HG03095 (cell line): Measurements from ENCODE around the gene SEC16B.

ENCODE experiments used
- ATAC-seq: cut with Tn5 transposase; IDR thresholded peaks from one replicate; pipeline ENCODE4 v1.9.1; 2021; ENCODE audit warnings: moderate library complexity; ENCODE audit not compliant: unreplicated experiment

Gene SEC16B

DNA sequence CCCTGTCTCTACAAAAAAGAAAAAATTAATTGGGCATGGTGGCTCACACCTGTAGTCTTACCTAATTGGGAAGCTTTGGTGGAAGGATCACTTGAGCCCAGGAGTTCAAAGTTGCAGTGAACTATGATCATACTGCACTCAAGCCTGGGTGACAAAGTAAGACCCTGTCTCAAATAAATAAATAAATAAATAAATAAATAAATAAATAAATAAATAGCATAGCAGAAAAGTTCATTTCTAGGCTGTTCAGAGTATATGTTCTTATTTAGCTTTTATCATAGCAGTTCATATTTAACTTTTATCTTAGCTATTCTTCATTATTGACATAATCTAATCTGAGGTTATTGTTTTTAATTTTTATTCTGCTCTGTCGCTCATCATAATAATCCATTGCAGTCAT is 8.7 kb upstream of the SEC16B start:
- no peak for ATAC-seq

DNA sequence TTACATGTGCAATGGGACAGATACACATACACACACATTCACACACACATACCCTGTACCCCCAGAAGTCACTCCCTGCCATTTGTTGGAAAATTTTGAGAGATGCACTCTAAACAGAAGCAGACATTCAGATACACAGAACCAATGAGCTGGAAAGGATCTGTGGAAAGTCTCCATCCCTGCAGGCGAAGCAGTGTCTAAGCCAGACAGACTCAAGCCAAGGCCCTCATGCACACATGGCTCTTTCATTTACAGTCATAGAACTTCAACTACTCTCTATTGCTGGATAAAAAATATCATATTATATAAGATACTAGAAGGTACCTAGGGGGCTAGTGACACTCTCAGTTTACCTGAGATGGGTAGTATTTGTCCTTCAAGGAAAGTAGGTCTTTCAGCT is 7.3 kb upstream of the SEC16B start:
- no peak for ATAC-seq

DNA sequence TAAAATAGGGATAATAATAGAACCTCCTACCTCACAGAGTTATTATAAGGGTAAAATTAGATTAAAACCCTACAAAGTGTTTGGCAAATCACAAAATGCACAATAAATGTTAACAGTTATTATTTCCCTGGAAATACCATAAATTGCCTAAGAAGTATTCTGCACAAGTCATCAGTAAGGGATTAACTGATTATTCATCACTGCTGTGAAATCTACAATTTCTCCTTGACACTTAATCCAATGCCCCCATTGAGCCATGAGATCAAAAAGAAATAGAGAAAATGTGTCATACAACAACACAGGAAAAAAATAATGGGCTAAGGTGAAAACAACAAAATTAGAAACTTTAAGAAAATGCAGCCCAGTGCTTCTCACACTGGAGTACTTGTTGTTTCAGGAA is 6.7 kb upstream of the SEC16B start:
- ATAC-seq = no peak

DNA sequence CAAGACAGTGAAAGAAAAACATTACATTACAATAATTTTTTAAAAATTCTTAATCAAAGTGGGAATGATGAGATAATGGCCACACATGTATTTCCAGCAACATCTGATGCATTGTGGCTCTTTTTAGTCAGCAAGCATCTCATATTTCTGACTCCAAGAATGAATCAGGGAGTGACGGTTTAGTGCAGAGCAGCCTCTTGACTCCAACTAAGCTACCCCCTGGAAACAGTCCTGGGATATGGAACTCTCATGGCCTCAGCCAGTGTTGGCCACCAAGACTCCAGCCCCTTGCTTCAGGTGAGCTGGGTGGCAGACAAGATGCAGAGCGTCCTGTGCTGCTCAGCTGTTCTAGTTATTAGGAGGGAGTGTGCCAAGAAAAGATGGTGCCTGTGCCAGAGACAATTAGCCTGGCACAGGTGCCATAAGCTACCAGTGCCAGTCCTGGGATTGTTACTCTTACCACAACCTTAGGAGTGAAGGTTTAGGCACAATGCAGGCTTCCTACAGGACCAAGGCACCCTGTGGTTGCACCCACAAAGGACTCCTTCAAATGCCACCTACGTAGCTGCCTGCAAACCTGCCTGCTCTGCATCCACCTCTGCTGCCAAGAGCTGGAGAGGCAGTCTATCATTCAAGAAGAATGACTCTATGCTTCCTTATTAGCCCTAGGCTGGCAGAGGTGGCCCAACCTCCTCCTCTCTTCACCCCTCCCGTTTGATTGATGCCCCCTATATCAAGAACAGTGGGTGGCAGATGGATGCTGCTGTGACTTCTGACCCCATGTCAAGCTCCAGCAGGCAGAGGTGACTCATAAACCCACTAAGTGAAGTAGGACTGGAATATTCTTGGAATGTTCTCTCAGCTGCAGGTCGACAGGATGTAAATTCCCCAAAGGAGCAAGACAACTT is 6.0 kb upstream of the SEC16B start:
- no peak for ATAC-seq

DNA sequence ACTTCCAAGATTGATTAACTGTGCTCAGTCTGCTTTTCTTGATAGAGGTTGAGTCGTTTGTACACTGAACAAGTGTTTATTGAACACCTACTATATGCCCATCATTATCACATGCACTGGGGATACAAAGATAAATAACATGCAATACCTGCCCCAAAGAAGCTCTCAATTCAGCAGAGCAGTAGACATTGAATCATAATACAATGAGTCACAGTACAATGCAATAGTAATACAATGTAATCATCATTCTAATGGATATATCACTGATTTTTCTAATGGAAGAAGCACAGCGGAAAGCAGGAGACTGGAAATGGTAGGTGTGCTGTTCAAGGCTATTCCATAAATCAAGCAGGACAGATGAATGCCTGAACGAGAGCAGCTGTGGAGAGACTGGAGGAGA is 3.7 kb upstream of the SEC16B start:
- ATAC-seq = no peak

DNA sequence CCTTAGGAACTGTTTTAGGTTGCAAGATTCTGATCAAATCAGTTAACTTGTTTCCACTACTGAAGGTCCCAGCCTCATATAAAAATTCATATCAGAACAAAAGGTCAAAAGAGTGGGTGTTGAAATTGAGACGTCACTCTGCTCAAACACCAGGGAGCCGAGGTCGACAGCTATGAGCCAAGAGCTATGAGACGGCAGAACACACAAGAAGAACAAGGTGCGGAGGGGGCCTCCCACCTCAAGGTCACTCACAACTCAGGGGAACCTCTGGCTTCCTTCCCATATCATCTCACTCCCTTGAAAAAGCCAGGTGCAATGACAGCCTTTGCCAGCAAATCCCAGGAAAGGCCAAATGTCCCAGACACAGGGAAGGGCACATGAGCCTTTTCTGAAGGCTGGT is 749 bp downstream of the SEC16B start:
- ATAC-seq = no peak

DNA sequence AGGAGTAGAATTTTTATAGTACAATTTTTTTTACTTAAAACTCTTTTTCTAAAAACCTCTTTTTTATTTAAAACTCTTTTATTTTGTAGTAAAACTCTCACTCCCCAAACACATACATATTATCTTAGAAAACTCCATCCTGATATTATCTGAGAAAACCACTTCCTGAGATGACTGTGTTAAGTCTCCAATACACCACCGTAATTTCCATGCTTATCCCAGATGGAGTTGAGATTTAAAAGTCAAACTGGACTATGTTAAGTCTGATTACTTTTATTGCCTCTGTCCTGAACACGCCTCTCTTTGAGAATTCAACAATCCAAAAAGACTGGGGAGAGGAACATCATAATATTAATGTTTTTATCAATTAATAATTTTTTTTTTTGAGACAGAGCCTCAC is 3.7 kb downstream of the SEC16B start:
- no peak for ATAC-seq

DNA sequence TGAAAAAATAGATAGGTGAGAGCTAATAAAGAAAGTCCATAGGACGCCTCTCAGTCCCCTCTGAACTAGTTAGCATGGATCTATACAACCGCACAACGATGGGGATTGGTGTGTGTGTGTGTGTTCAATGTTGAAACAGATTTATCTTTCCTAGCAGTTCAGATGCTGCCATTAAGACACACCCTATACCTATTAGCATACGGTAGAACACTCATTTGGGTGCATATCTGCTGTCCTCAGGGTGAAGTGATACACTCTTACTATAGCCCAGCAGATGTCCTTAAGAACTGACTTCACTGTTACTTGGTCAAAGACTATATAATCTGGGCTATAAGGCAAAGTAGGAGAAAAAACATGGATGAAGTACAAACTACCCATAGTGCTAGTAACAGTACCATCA is 4.6 kb downstream of the SEC16B start:
- ATAC-seq = no peak

DNA sequence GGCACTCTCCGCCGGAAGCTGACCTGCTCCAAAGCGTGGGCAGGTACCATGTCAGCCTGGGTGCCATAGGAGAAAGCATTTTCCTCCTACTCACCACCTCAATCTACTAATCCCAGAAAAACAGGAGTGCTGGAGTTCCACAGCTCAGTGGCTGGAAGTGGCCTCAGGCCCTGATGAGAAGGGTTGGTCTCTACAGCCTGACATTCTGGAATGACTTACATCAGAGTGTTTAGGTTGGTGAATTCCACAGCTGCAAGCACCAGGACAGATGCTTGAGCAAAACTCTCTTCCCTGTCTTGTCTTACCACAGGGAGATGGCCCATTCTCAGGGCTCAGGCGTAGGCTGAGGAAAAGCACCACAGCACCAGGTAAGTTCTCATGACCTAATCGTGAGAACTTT is 5.5 kb downstream of the SEC16B start:
- ATAC-seq = no peak

DNA sequence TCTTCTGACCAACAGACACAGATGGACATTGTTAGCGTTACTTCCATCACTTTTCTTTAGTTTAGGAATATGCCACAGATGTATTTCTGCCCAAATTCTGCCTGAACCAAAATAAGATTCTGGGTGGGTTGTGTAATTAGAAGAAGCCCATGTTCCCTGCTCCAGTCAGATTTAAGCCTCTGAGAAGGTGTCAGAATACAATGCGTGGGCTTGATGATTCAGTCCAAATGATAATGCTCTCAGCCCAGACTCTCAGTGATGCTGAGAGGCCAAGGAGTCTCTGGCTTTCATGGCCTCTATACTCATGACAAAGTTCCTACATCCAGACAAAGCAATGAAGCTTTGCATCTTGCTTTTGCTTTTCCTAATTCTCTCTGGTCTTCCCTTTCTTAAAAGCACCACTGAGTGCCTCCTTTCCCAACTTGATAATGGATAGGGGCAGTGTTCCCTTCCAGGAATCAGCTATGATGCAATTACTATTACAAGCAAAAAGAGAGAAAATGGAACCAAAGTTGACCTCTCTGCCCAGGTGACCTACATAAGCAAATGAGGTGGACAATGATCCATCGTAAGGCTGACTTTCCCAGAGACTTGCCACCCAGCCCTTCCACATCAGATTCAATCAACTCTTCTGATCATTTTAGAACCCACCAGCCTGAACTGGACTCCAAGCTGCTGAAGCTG is 8.8 kb downstream of the SEC16B start:
- ATAC-seq = no peak

DNA sequence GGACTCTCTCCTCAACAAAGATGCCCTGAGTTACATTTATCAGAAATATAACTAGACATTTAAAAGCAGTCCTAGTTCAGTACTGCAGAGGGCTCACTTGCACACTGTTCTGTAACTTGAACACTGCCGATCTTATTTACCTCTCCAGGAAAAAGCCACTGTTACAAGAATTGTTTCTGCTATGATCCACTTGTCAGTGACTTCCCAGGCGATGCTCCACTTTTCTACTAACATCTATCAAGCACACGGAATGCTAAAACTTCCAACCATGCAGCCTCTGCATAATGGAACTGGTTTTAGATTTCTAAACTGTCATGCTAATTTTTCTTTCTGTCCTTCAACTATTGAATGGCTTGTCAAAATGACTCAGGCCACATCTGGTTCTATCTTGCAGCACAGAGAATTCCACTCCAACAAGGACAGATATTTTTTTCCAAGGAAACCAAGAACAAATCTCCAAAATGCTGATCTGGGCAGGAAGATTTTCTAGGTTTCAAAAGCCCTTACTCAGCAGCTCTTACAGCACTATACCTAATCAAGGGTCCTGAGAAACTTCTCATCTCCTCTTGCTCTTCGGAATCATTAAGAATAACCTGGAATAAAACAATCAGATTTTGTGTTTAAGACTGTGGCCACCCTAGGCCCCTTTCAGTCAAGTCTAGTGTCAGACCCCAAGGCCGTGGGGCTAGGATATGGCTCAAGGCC is 9.9 kb downstream of the SEC16B start:
- ATAC-seq = no peak

DNA sequence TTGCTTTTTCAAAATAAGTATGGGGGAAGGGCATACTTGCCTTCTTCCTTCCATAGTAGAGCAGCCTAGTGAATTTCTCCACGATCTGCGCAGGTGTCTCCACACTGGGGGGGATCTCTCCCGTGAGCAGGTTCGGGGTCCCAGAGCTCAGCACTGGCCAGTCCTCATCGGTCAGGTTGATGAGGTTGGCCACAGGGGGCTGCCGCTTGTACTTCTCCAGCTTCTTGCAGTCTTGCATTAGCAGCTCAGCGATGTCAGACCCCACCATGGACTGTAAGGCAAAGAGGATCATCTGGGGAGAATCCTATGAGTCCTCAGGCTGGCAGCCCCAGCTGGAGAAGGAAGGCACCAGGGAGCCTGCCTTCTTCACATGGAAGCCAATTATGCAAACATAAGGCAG is 11.8 kb downstream of the SEC16B start:
- no peak for ATAC-seq

DNA sequence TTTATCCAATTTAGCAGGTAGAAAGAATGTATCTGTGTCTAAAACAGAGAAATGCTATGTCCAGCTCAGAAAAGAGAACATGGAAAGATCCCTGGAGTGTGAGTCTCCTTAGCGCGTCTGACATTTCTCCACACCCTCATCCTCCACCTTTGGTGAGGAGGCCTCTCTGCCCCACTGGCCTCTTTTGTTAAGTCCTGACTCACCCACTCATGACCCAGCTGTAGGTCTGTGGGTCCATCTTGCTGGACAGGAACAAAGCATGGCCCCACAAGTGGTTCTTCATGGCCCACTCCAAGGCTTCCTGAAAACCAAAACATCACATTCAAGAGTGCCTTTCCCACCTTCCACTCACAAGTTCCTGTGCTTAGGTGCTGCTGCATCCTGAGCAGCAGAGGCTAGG is 15.8 kb downstream of the SEC16B start:
- no peak for ATAC-seq

DNA sequence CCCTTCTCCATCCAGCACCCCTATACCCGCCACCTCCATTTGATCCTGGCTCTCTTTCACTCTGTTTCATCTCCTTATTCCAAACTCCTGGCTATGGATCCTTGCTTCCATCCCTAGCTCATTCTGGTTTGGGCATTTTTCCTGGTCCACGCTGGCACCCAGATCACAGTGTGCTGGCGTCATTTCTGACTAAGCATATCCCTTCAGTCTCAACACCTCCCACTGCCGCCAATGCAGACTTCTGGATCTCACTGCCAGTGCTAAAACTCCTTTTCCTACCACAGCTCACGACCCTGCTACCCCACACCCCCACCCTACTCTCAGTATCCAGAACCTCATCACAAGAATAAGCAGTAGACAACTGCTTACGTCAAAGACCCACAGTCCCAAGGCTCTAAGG is 16.3 kb downstream of the SEC16B start:
- ATAC-seq = no peak

DNA sequence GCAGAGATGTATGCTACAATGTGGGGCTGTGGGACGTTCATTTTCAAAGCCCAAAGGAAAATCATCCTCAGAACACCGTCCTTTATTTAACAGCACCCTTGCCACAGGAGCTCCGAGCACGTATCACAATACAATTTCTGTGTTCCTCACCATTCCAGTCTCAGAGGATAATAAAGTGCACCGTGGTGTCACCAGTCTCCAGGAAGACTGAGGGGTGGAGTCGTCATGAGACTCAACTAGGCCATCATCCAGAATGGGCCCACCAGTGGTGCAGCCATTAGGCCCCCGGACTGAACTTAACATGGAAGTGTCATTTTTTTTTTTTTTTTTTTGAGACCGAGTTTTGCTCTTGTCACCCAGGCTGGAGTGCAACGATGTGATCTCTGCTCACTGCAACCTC is 17.2 kb downstream of the SEC16B start:
- ATAC-seq = no peak

DNA sequence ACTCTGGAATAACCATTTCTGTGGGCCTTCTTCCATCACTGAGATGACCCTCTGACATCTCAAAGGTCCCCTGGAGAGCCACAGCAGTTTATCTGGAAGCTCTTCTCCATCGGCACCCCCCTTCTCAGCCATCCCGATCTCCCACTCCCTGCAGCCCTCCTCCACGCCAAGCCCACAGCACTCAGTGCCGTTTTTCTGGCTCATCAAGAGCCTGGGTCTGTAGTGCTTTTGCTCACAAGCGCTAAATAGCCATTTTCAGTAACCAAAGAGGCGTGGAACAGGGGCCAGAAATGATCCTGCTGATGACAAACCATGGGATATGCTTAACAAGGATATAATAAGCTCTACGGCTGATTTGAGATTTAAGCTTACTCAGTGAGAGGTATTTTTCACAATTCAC is 17.6 kb downstream of the SEC16B start:
- ATAC-seq = no peak

DNA sequence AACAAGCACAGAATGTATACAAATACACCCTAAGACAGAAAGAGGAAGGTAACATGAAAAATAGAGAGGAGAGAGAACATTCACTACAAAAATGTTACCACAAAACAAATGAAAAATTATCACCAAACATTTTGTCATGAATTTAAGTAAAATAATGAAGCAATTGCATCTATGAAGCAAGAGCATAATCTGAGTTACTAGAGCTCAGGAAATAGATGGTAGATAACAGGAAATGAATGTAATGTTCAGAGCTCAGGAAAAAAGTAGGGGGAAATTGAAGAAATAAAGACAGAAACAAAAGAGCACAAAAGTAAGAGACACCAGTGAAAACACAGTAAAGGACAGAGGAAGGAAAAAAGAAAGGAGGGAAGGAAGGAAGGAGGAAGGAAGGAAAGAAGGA is 19.4 kb downstream of the SEC16B start:
- no peak for ATAC-seq

DNA sequence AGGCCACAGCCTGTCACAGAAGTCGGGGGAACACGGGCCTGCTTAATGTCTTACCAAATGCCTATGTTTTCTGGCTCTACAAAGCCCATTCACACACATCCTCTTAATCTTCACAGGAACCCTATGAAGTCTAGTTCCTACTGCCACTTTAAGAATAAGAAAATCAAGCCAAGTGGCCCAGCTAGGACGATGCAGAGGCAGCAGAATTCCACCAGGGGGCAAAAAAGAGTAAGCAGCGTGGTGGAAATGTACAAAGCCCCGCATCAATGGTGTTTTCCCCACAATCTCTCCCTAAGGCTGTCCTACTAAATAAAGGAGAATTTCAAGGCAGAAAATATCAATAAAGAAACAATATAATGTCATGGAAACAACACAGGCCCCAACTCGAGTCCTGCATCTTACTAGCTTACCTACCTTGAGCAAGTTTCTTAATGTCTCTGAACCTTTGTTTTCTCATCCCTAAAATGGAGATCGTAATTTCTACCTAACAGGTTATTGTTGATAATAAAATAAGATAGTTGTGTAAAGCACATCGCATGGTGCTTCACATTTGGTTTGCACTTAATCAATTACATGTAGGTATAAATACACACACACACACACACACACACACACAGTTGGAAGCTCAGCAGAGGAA is 21.4 kb downstream of the SEC16B start:
- ATAC-seq = peak; percentile 69

DNA sequence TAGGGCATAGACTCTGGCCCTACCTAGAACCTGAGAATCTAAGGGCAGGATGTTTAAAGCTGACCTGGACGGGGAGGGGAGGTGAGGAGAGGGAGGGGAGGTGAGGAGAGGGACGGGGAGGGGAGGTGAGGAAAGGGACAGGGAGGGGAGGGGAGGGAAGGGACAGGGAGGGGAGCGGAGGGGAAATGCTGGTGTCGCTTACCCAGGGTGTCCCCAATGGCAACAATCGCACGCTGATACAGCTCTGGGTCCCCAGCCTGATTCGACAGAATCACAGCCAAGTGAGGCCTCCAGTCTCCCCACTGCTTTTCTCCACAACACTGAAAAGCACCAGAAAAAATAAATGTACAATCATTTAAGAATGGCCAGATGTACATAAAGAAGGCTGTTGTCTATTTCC is 22.2 kb downstream of the SEC16B start:
- ATAC-seq = no peak

DNA sequence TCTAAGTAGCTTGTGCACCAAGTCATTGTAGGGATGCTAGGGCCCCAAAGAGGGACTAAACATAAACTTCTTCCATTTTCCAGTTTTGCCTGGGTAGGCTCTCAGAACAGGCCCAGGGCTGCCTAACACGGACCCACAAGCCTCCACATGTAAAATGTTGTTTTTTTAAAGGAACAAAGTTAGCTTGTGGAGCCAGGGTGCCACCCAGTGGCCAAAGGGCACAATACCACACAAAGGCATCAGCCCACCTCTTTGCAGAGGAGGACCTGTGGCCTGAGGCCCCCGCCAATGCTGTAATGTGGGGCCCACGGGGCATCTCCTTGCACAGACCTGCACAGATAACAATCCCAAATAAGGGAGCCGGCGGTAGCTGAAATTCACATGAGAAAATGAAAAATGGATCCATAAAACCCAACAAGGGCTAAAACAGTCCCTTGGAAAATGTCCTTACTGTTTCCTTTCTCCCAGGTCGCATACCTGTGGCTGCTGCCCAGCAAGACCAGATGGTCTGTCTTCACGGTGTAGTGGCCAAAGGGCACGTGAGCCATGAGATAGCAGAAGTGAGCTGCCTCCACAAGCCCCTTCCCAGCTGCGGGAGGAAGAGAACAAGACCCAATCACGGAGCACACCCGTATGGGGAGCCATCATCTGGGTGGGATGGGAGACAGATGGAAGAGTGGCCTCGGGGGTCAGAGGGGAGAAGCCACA is 23.8 kb downstream of the SEC16B start:
- ATAC-seq = peak; percentile 69
